Activated T-helper 1 cell treated with anti-CD3 and anti-CD28 coated beads, Interleukin-2, amount 50 U/mL, for 16 hours (primary cell): ENCODE measurements around the gene JDP2.

Experiments
- DNase-seq, 2 donors: peaks; one replicate each; pipeline ENCODE4 v3.0.0-alpha.2; 2020; ENCODE audit warnings: low read depth in 1 of 2, low spot score in 1 of 2

JDP2 gene

DNA sequence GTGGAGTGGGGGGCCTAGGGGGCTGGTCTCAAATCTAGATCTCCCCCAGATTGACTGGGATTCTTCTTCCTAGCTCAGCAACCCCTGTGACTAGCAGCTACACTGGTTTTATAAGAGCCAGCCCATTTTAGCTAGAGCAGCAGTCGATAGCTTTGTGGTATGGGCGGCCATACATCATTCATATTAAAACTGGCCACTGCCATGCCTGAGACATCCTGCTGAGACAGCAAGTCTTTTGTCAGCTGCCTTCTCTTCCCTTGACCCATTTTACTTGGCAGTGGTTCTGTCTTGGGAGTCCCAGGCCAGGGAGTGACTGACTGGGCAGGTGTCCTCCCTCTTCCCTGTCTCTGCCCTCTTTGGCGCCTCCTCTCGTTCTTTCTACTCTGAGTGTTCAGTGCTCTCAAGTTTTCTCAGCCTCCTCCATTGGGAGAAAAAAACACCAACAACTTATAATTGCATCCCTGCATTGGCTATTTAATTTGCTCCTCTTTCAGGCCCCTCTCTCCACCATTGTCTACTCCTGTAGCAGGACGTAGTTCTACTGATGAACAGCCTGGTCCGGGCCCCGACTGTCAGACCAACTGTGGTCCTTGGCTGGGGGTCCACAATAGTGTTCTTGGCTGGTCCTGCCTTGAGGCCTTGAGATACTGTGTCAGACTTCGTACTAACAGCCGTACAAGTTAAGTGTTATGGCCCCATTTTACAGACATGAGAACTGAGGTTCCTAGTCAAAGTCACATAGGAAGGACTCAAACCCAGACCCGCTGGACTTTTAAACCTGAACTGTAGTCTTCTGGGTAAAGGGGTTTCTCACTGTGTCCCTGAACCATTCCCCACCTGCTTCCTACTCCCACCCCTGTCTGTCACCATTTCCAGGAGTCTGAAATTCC lies 18.3 kb upstream of the JDP2 start:
- DNase-seq = no peak

DNA sequence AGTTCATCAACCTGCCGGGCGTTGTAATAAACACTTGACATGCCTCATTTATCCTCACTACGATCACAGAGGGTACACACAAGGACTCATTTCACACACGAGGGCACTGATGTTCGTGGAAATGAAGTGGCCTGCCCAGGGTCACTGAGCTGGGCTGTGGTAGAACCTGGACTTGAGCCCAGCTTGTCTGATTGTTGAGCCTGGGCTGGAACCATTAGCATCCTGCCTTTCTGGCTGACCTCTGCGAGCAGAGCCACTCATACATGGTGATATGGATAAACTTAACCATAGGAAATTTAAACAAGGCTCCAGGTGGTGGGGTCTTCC lies 16.6 kb upstream of the JDP2 start:
- DNase-seq = no peak

DNA sequence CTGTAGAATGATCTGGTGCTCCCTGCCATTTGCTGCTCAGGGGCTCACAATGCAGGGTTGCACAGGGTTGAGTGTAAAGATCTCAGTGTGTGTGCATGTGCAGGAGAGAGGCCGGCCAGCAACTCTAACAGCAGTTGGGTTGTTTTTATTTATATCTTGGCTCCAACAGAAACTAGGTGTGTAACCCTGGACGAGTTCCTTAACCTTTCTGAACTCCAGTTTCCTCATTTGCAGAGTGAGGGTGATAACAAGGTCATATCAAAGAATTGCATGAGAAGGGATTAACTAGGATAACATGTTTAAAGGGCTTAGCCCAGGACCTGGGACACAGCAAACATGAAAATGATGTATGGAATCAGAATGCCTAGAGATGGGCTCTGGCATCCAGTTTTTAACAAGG lies 14.8 kb upstream of the JDP2 start:
- no peak for DNase-seq

DNA sequence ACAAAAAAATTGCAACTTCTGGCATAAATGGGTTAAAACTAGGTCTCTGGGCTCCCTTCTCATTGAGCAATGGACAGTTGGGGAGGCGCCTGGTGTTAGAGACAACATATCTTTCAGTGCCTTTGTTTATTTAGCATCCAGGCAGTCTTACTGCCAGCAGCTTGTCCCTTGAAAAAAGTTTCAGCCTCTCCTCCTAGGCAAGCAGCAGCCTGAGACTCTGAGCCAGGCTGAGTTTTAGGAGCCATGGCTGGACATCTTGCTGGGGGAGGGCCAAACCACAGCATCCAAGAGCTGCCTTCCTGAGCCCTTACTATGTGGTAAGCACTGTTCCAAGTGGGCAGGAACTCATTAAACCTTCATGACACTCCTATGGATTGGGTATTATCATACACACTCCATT lies 10.1 kb upstream of the JDP2 start:
- DNase-seq = no peak

DNA sequence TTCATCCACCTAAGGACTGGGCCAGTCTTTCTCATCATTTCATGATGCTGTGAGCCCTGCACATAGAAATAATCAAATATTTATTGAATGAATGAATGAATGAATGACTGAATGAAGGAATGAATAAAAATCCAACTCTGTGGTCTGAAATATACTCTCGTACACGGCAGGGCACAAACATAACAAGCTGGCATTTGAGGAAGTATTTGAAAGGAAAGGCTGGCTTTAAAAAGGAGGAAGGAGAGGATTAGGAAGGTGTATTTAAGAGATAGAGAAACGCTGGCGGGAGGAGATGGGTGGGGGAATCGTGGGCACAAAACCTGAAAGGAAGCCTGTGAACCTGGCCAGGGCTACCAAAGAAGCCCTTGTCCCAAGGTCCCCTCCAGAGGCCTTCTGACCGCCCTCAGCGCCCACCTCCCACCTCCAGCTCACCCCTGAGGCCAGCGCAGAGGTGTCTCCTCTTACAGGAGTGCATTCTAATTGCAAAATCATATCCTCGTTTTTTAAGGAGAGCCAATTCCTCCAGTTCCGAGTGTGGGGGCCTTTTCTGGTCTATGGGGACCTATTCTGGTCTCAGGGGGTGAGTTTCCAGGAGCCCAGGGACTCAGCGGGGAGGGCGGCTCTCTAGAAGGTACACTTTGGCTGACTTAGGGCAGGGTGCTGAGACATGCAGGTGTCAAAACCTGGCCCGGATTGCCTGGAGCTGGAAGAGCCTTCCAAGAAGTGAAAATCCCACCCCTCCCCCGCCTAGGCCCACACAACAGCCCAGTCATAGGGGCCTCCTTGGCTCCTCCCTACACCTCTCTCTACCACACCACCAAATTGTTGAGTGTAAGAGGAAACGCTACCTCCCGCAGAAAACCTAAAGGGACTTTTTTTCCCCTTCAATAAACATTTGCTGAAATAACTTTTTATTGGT lies 8.7 kb upstream of the JDP2 start:
- no peak for DNase-seq

DNA sequence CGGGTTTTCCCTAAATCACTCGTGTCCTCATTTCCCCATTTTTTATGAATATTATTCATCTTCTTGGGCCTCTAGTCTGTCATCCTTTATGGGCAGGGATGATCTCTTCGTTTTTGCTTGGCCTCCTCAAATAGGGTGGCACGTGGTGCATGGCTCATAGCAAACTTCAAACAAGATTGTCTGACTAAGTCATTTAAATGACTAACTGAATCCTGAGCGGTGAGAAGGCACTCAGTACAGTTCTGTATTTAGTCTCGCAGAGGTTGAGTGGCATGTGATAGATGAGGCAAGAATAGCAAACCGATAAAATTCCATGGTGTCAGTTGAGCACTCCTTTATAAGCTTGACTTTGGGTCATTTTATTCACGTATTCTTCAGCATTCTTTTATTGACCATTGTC lies 5.7 kb upstream of the JDP2 start:
- no peak for DNase-seq

DNA sequence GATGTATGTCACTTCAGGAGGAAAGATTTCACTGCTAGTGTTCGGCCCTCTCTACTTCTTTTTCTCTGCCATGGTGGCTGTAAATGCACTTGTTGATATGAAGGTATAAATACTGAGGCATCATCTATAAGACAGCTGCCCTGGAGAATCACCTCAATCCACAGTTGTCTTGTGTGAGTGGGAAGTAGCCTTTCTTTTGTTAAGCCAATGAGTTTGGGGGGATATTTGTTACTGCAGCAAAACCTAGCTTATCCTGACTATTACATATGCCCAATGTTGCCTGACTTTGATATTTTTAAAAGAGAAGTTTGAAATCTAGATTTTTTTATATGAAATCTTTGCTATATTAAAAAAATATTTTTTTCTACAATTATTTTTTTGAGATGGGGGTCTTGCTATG lies 3.3 kb upstream of the JDP2 start:
- DNase-seq = no peak

DNA sequence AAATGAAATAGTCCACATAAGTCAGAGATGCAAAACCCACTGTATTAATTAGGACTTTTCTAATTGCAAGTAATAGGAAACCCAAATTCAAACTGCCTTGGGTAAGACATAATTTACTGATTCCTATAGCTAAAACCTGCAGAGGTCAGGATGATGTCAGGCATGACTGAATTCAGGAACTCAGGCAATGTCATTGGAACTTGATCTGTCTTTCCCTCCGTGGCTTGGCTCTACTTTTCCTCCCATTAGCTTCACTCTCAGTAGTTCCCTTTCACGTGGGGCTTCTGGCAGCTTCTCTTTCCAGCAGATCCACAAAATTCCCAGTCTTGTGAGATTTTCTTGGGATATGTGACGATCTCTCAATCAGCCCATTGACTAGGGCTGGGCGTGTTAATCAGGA lies 2.4 kb upstream of the JDP2 start:
- DNase-seq = no peak

DNA sequence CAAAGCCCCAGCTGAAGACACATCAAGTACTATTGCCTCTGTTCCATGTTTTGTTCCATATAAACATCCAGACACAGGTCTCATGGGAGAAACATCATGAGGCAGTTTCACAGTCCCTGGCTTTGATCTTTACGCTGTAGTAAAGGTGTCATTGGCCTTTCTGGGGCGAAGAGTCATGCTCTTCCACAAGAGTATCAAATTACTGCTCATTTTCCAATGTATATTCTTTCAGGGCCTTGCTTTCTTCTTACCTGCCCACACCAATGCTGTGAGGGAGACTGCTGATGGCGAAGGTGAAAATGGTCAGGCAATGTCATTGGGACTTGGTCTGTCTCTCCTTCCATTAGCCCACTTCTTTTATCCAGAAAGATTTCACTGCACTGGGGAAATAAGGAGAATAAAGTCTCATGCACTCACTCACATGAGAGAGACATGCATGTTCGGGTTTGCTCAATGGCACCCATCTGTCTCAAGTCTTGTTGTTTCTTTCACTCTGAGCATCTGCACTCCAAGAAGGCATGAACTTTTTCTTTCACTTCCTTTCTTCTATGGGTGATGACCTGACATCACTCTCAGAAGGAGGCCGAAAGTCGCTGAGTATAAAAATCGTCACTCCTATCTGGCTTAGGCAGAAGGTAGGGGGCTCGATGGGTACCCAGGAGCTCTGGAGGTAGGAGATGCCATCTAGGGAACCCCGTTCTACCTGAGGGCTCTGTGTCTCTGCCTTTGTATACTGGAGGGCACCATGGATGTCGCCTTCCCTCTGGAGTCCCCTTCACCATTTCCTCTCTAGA lies 1.3 kb upstream of the JDP2 start:
- no peak for DNase-seq

DNA sequence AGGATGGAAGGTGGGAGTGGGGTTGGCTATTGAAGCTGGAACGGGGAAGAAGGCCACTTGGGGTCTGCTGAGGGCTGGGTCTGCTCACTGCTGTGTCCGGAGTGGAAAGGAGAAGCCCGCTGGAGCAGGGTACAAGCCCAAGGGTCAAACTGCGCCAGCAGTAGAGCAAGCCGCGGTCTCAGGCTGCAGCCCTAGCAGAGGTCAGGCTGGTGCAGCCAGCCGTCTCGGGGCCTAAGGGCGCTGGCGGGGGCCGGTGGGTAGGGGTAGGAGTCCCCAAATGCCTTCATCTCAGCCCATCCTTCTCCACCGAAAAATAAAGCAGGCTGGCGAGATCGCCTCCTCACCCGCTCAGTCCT lies 718 bp upstream of the JDP2 start:
- no peak for DNase-seq

DNA sequence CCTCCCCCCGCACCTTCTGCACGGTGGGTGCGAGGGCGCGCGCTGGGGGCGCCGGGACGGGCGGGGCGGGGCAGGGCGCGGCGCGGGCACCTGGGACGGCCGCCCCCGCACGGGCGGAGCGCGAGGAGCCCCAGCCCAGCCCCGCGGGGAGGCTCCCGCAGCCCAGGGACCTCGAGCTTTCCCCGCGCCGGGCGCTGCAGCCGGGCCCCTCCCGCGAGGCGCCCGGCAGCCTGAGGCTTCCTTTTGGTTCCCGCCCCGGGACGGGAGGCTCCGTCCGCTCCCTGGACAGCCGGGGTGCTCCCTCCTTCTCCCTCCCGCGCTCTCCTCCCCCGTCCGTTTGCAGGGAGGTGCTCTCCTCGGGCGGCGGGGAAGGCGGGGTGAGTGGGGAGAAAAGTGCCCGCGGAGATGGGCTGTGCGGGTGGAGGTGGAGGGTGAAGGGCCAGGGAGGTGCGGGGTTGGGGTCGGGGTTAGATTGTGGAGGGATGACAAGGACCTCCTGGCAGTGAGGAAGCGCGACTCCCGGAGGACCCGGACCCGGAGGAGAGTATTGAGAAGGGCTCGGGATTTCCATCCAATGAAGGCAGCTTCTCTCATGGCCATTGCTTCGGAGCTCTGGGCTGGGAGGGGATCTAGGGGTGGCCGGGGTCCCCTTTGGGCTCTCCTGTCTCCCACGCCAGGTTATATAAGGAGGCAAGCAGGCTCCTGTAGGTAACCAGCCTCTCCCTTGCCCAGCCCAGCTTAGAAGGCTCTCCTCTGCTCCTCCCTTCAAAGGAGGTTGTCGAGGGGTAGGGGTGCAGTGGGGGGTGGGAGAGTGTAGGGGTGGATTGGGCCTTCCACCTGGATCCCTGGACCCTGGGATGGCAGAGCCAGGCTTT lies 645 bp downstream of the JDP2 start:
- no peak for DNase-seq

DNA sequence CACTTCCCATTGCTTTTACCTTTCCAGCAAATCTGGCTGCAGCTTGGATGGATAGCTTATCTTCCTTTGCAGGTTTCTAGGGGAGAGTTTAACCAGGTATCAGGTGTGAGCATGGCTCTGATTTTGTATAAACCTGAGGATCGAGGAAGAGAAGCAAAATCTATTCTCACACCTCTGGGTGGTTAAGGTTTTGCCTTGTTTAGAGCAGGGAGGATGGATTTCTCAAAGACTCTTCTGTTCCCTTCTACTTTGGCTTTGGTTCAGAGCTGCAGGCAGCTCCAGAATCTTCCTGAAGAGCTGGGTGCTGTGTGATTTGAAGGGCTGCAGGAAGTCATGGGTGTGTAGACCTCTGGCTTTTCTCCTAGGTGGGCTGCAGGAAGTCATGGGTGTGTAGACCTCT lies 1.7 kb downstream of the JDP2 start:
- no peak for DNase-seq

DNA sequence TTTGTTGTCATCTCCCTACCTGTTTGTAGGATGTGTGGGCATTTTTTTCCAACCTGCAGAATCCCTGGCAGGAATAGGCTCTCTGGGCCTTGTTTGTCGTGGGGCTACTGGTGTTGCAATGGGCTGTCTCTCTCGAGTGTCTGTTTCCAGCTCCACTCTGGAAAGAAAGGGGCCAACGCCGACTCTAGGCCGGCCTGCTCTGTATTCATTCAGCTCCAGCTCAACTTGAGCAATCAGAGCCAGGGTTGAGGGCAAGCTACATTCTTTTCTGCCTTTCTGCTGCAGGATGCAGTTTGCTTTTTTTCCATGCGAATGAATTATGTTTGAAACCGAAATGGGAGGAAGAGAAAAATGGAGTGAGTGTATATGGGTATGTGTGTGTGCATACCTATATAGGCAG lies 2.3 kb downstream of the JDP2 start:
- no peak for DNase-seq

DNA sequence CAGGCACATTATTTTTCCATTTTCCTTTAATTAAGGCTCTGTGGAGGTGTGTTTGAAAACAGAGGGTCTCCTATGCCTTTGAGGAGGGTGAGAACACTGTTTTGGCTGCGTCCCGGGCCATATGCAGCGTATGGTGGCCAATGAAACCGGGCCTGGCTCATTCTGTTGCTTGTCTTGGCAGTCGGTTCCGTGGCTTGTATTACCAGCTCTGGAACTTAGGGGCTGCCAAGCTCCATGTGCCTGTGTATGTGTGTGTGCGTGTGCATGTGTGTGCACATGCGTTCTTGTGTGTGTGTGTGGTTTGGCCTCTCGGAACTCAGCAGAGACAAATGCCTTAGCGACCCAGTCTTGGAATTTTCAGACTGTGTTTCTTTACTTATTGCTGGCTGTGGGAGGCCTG lies 2.7 kb downstream of the JDP2 start:
- DNase-seq = no peak

DNA sequence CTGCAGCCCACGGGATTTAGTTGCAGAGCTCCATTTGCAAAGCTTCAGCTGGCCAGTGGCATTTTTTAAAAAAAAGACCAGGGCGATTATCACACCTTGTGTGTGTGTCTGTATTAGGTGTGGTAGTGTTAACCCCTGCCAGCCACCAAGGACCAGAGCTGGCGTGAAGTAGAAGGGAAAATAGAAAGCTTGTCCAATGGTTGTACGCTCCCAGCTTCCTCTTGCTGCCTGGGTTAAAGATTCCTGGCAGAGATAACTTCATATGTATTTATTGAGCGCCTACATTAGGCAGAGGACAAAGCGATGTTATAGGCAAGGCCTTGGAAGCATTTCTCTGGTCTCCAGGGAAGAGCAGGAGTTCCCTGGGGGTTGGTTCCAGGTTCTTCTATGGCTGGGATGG lies 3.2 kb downstream of the JDP2 start:
- no peak for DNase-seq

DNA sequence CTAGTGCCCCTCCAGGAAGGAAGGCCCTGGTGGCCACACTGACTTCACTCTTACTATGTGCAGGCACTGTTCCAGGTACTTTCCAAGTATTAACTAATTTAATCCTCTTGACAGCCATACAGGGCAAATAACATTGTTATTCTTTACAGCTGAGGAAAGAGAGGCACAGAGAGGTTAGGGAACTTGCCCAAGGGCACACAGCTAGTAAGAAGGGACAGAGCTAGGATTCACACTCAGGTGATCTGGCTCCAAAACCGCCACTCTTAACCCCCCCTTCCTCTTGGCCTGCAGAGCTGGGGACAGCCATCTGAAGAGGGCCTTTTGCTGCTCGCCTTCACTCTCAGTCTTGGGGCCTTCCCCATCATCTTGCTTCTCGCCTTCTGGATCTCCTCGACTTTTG lies 4.0 kb downstream of the JDP2 start:
- no peak for DNase-seq

DNA sequence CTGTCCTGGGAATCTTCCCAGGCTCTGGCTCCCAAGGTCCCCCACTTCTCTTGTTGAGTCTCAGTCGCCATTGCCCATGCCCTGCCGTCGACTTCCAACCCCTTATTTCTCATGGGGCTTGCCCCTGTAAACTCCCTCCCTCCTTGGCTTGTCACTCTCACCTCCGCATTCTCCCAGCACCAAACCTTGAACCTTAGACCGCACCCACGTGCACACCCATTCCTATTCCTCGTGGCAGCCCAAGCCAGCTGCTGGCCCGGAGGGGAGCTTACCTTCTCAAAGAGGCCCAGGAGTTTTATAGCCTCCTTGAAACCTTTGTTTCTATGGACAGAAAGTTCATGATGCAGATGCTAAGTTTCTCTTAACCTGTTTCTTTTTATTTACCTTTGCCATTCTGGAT lies 4.6 kb downstream of the JDP2 start:
- DNase-seq = no peak

DNA sequence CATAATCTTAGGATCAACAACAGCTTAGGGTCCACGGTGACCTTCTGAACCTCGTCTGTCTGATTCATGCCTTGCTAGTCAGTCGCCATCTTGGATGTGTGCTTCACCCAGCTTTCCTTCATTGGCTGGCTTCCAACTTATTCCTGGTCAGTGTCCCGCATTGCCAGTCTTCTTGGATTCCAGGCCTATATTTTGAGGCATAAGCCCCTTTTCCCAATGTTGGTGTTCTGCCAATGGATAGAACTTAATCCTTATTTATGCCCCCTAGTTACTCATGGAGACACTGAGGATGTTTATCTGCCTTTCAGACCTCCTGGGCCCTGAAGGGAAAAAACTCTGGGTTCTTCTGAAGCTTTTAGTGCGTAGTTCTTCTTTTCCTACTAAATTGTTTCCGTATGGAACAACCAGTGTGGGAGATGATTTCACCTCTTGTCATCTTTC lies 5.8 kb downstream of the JDP2 start:
- DNase-seq = no peak

DNA sequence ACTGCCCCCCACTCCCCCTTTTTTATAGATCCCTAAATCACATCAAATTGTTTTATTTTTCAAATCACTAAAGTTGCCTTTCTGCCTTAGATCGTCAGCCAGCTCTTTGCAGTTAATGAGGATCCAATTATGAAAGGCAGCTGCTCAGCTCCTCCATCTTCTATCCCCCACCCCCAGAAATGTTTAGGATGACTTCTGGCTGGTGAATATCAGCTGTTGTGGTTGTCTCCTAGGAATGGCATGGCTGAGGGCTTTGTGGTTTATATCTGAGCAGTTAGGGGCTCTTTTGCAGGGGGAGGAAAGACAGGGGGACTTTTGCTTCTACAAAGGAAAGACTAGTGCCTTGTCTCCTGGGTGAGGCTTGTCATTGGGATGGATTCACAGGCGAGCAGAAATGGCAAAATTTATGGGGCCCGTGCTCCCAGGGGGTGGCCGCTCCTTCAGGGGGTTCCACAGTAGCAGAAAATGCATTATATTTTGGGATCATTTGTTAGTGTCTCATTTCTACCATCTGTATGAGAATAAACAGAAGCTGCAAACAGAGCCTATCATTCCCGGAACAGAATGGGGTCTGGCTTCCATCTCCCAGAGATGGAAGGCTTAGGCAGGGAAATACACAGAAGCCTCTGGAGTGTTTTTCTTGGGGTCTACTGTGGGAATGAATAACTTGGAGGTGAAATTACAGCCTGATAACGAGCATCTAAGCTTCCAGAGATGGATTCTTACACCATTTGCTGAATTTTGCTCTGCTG lies 6.5 kb downstream of the JDP2 start:
- no peak for DNase-seq

DNA sequence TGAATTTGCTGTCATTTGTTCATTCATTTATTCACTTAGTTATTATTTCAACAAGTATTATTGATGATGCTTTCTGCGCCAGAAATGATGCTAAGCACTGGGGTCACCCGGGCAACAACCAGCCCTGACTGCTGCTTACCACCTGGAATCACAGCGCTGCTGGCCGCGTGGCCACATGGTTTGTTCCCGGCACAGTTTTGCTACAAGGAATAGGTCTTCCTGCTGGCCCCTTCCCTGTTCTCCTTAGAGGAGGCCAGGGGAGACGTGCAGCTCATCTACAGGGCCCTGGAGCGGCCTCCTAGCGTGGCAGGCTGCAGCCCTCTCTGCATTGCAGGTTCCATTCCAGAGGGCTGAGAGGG lies 7.0 kb downstream of the JDP2 start:
- DNase-seq = no peak
